T-helper 1 cell treated with Interleukin-12 subunit alpha and Interleukin-12 subunit beta and Interleukin-4 antibody, amounts not matched to agents 30 ng/mL and 1 ng/mL, for 36 hours (primary cell): ENCODE results near the gene LYG1. TPM values are rescaled to one million over a fixed set of nuclear protein-coding genes. Genes with fewer than 3 reads are reported as not detected.
"Not testable (repeated sequence)": the region's sequence is repeated elsewhere in the genome, so short reads cannot be mapped to it uniquely, and the experiment has no call there.

Experiments
- intact Hi-C: fragments of 100-400 bp; cut with micrococcal nuclease; formaldehyde crosslinking; loops from one replicate; pipeline ENCODE4 v1.15.1; 2024
- total RNA-seq: library from RNA; stranded (reverse); gene quantifications from 2 replicates; pipeline ENCODE4 v1.2.3, GENCODE V29; 2022

LYG1 gene
- total RNA-seq, 1 donor from 2014 or later, result 2.8 TPM

DNA sequence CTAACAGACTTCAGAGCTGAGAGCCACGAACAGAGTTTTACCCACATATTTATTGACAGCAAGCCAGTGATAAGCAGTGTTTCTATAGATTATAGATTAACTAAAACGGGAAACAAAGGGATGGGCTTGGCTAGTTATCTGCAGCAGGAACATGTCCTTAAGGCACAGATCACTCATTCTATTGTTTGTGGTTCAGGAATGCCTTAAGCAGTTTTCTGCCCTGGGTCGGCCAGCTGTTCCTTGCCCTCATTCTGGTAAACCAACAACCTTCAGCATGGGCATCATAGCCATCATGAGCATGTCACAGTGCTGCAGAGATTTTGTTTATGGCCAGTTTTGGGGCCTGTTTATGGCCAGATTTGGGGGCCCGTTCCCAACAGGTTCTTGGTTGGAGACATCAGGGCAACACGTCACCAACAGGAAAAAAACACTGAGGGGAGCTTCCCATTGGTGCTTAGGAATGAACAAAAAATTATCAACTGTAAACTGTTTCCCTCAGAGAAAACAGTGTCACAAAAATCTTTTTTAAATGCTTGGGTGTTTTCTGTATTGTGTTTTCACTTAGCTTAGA is 22.7 kb downstream of the LYG1 start:
- intact Hi-C loops, result not testable (repeated sequence)

DNA sequence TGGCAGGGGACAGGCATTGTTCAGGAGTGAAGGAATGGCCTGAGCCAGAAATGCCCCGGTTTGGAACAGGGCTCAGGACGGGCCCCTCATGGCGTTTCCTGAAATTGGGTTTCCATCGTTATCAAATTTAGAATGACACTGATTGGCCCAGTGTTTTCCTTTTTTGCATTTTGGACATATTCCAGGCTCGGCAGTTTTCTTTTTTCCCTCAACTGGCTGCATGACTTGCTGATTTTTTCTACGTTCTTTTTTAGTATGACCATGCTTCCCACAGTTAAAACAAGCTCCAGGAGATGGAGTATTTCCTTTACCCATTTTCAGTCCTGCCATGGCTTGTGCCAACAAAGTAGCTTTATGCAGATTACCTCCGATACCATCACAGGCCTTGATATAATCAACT is 25.1 kb downstream of the LYG1 start:
- intact Hi-C loops, result no loop called here

DNA sequence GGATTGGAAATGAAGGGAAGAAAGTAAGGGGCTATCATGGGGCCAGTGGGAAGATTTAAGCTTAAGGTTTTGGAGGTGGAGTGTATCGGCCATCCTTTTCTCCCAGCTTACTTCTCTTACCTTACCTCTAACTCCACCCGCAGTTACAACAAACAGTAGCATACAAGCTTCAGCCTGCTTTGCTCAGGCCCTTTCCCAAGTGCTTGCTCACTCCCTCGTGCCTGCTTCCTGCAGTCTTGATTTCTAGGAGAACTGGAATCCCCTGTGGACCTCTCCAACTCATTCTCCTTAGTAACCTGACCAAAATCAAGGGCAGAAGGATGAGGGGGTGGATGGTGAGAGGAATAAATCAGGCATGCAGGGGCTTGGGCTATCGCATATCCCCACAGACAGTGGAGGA is 39.8 kb downstream of the LYG1 start:
- intact Hi-C loops, result no loop called here

DNA sequence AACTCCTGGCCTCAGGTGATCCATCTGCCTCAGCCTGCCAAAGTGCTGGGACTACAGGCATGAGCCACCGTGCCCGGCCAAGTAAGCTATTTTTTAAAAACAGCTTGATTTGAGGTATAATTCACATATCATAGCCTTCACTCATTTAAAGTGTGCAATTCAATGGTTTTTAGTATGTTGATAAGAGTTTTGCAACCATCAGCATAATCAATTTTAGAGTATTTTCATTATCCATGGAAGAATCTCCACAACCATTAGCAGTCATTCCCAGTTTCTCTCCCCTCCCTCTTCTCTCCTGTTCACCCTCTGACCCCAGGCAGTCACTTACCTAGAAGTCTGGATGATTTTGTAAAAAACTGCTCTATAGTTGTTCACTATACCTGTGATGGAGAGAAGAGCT is 40.8 kb downstream of the LYG1 start:
- intact Hi-C loops, result no loop called here

DNA sequence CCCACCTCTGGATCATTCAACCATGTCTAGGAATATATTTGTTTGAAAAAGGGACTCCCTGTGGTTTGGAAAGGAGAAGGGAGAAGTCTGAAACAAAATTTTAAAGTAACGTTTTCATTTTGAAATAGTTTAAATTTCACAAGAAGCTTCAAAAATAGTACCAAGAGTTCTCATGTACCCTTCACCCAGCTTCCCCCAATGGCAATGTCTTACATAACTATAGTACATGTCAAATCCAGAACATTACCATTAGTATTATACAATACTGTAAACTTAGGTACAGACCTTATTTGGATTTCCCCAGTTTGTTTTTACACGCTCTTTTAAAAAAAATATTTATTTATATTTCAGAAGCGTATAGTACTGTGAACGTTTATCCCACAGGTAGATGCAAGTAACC is 41.5 kb downstream of the LYG1 start:
- intact Hi-C loops, result no loop called here

DNA sequence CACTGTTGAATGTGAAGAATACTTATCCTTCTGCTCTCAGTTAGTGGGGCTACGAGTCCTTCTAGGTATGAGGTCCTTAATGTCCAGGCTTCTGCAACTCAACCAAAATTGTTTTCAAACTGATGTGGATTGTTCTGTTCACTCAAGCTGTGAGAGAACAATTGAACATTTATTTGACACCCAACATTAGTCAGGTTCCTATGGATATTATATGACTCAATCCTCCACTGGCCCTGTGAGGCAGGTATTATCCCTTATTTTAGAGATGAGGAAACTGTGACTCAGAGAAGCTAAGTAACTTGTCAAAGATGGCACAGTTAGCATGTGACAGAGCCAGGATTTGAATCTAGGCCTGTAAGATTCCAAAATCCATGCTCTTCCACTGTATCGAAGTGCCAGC is 44.3 kb downstream of the LYG1 start:
- intact Hi-C loops, result no loop called here

DNA sequence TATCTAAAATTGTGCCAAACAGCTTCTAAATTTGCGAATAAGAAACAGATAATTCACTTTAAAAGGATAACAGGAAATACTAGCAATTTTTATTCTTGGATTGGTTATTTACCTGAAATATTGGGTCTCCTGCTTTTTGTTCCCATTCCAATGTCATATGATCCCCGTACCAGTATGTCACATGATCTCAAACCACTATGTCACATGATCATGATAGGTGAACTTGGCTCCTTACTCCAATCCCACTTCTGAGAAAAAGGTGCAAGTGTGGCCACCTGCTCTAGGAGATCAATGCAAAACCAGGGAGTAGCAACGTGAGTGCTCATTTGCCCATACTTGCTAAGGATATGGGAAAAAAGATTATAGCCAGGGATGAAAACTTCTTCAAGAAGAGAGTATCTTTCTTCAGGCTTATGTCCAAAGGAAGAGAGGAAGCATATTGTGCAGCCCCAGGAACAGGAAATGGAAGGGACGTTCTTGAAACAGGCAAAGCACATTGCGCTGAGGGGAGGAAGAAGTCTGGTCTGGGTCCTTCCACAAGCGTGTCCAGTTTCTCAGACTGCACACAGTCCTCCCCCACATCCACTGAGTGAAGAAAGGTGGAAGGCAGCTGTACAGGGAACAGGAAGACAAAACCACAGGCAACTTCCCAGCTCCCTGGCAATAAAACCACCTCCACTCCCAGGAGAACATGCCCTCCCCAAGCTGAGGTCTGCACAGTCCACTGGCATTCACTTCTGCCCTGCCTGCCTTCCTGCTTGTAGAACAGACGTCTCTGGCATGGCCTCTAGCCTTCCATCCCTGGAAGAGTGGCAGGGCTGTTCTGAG is 45.3 kb downstream of the LYG1 start, which contains the start of gene LYG2:
LYG2 (minus strand) TSS at position 176 of the 828 bp plus-strand sequence. CDS start 1,406 bp downstream, outside the sequence.
- intact Hi-C loops, result no loop called here

DNA sequence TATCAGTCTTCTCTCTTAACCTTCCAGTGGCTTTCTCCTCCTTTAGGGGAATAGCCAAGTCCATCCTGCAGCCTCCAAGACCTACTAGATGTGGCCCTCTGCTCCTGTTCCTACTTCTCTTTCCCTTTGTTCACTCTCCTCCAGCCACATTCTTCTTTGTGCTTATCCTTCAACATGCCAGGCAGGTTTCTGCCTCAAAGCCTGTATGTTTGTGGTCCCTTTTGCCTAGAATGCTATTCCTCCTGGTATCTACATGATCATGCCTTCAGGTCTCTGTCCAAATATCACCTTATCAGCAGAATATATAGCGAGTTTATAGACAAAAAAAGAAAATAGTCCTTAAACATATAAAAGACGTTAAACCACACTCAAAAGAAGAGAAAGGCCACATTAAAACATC is 51.0 kb downstream of the LYG1 start:
- intact Hi-C loops, result no loop called here

DNA sequence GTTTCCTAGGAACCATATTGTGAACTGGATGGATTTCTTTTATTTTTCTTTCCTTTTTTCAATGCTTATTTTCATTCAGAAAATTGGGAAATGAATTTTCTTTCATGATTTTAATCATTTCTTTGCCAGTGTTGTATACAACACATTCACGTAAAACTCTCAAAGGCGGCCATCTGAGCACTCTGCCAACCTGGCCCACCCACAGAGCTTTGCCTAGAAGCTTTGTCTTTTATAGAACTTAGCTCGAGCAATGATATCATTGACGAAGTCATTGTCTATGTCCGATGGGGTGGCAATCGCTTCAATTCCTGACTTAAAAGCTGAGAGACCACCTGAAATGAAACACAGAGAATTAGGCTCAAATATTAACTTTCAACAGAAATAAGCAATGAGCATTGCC is 58.8 kb downstream of the LYG1 start:
- intact Hi-C loops, result no loop called here

DNA sequence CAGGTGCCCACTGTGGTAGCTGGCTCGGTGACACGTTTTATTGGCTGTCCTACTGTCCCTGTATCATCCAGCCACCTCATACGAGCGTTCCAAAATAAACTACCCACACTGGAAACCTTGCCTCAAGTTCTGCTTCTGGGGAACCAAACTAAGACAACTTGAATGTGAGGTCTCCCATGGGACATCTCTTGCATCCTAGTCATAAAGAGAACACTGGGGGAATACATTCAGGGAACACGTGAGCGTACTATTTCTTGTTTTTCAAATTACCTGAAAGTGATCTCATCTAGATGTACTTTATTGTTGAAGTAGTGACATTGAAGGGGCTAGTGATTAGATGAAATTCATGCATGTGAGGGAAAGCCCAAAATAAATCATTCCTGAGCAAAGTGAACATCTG is 60.6 kb downstream of the LYG1 start:
- intact Hi-C loops, result no loop called here

DNA sequence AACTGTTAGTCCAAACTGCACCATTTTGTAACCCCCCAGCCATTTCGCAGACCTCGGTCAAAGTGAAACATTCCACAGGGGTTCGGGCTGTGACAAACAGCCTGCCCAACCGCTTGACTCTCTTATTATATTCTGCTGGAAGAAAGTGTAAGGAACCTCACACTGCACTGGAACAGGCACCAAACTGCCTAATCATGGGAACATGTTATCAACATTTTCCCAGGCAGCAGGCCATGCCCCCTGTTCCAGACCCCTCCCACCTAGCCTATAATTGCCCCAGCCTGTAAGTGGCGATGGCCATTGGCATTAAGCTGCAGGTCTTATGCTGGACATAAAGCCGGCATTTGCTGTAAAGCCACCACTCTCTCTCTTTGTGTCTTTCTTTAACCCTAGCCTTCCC is 62.4 kb downstream of the LYG1 start:
- intact Hi-C loops, result no loop called here

Other genes with a start within 250 kb of the LYG1 start
- 0.20 and 0.25 TPM in 2 replicates for gene C2orf15, start 159.5 kb downstream of the LYG1 start, total RNA-seq
- gene TSGA10, start 146.3 kb downstream of the LYG1 start, total RNA-seq, result 5.0 and 5.9 TPM in 2 replicates
- 6.1 and 6.6 TPM in 2 replicates for gene LIPT1, start 146.2 kb downstream of the LYG1 start, total RNA-seq
- gene MITD1, start 120.1 kb downstream of the LYG1 start, total RNA-seq, result 73.7 and 78.7 TPM in 2 replicates
- 22.7 and 23.2 TPM in 2 replicates for gene MRPL30, start 120.0 kb downstream of the LYG1 start, total RNA-seq
- not detected in 2 replicates for gene LYG2, start 45.5 kb downstream of the LYG1 start, total RNA-seq
- 33.2 and 37.7 TPM in 2 replicates for gene TXNDC9, start 35.1 kb upstream of the LYG1 start, total RNA-seq
- 53.6 and 58.2 TPM in 2 replicates for gene EIF5B, start 36.2 kb upstream of the LYG1 start, total RNA-seq
- 39.4 and 40.7 TPM in 2 replicates for gene REV1, start 188.8 kb upstream of the LYG1 start, total RNA-seq